GM10248 (cell line): Measurements from ENCODE around the gene ARRDC1.

Source experiments
- CTCF ChIA-PET: fragments of 300-600 bp; sonication (Branson Sonifier 250); formaldehyde crosslinking; extraction: SDS; loops from one replicate; lab custom pipeline; 2021; ENCODE audit warnings: antibody characterized with exemption; lab: Yijun Ruan, JAX
- POLR2A ChIA-PET: fragments of 350-650 bp; sonication (Branson Sonifier 250); formaldehyde crosslinking; extraction: SDS; loops from one replicate; lab custom pipeline; 2020; ENCODE audit warnings: antibody characterized with exemption; lab: Yijun Ruan, JAX
- DNase-seq: peaks from one replicate; pipeline ENCODE4 v3.0.0; 2012; ENCODE audit errors: extremely low spot score
- CTCF ChIP-seq: IDR thresholded peaks from 2 replicates; pipeline ENCODE4 v1.5.1; 2012; ENCODE audit warnings: mild to moderate bottlenecking, low read depth; ENCODE audit errors: extremely low read depth, missing control alignments, control extremely low read depth

Gene ARRDC1

GRCh38 chr9:137583957-137584356 lies 21.5 kb upstream of the ARRDC1 start:
- POLR2A ChIA-PET, result no interaction called here
- DNase-seq, result no peak

GRCh38 chr9:137586854-137587253 lies 18.6 kb upstream of the ARRDC1 start:
- ChIA-PET POLR2A (no interaction called here), CTCF (interaction anchor here (8.3 kb wide), 1 partner anchor 7 kb away, joined by 74 read pairs; the partner anchor contains the start of gene DPH7)
- no peak for DNase-seq
- no peak for TF ChIP-seq CTCF

More at GRCh38 chr9:137583957-137584356, 21.5 kb upstream of the ARRDC1 start:
- no peak for TF ChIP-seq CTCF
- CTCF ChIA-PET, result no interaction called here

- no peak for TF ChIP-seq CTCF
- ChIA-PET CTCF (interaction anchor here (0.8 to 8.3 kb wide), 3 partner anchors 9 to 137 kb away, joined by 3 to 74 read pairs (median 3); partner anchors contain the start of gene DPH7), POLR2A (no interaction called here)
These were observed 17.2 kb upstream of the ARRDC1 start for GRCh38 chr9:137588311-137588710.

GRCh38 chr9:137588891-137589290 lies 16.6 kb upstream of the ARRDC1 start:
- no peak for DNase-seq
- ChIA-PET CTCF (interaction anchor here (0.8 to 8.3 kb wide), 3 partner anchors 10 to 137 kb away, joined by 3 to 74 read pairs (median 3); partner anchors contain the start of gene DPH7), POLR2A (no interaction called here)
- TF ChIP-seq CTCF, result no peak

More at GRCh38 chr9:137588311-137588710, 17.2 kb upstream of the ARRDC1 start:
- DNase-seq, result no peak

GRCh38 chr9:137589441-137590122 lies 15.9 kb upstream of the ARRDC1 start:
- CTCF ChIA-PET, result interaction anchor here (8.3 kb wide), 1 partner anchor 10 kb away, joined by 74 read pairs; the partner anchor contains the start of gene DPH7
- no peak for TF ChIP-seq CTCF
- POLR2A ChIA-PET, result no interaction called here
- no peak for DNase-seq

GRCh38 chr9:137590123-137590468 lies 15.4 kb upstream of the ARRDC1 start:
- DNase-seq, result no peak
- POLR2A ChIA-PET, result interaction anchor here (0.9 to 1.1 kb wide), 2 partner anchors 15 to 38 kb away, joined by 3 to 4 read pairs; partner anchors contain the start of gene MRPL41
- CTCF ChIA-PET, result interaction anchor here (8.3 kb wide), 1 partner anchor 11 kb away, joined by 74 read pairs; the partner anchor contains the start of gene DPH7

More at GRCh38 chr9:137590123-137590468, 15.4 kb upstream of the ARRDC1 start:
- TF ChIP-seq CTCF, result no peak
